Activated naive CD8-positive, alpha-beta T cell (primary cell): Measurements from ENCODE around the gene SHTN1.

Source experiments
- H3K27ac Mint-ChIP-seq: one replicate; pipeline ENCODE4 v1.8.0; 2021; ENCODE audit warnings: mixed read lengths
- H3K27me3 Mint-ChIP-seq: one replicate; pipeline ENCODE4 v1.8.0; 2021; ENCODE audit warnings: mixed read lengths
- H3K36me3 Mint-ChIP-seq: one replicate; pipeline ENCODE4 v1.8.0; 2021; ENCODE audit warnings: mixed read lengths
- H3K4me1 Mint-ChIP-seq: one replicate; pipeline ENCODE4 v1.8.0; 2021; ENCODE audit warnings: low read depth, mixed read lengths
- H3K4me3 Mint-ChIP-seq: one replicate; pipeline ENCODE4 v1.8.0; 2021; ENCODE audit warnings: mild to moderate bottlenecking, mixed read lengths
- H3K9me3 Mint-ChIP-seq: one replicate; pipeline ENCODE4 v1.8.0; 2021; ENCODE audit warnings: low read depth, mixed read lengths

The SHTN1 gene

DNA sequence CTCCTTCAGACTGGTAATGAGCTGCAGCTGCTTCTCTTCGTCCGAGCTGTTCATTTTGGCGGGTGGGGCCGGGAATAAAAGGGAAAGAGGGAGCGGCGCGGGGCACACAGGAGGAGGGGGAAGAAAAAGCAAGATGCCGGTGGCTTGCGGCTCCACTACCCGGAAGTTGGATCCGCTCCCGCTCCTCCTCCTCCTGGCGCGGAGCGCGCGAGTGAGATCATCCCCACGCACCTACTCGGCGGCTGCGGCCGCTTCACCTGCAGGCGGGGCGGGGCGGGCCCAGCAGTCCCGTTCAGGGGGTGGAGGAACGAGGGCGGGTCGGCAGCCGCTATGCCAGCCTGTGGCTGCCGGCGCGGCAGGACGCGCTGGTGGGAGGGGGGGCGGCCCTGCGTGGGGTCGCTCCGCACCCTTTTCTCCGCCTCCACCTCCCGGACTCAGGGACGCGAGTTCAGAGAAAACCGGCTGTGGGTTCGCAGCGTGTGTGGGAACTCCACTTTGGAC lies at the start of gene SHTN1:
Gene SHTN1, minus strand, starts transcription at position 162 of the 501 bp plus-strand sequence. Its CDS starts 108 bp downstream, at position 54.
- Mint-ChIP-seq H3K4me3 (peak within 1 kb of the TSS; percentile 70), H3K27me3 (peaks cover 29% of the 10 kb centered on the region), H3K9me3 (no peaks in the 10 kb centered on the region), H3K27ac (no peak within 1 kb of the TSS), H3K36me3 (no peaks in the 10 kb centered on the region), H3K4me1 (peaks cover 6% of the 10 kb centered on the region)

GRCh38 chr10:117053482-117053881 lies 48.5 kb upstream of the SHTN1 start:
- Mint-ChIP-seq H3K4me3 (no peak overlapping the region), H3K36me3 (no peaks in the 10 kb centered on the region), H3K27ac (no peak overlapping the region), H3K27me3 (peaks cover 4% of the 10 kb centered on the region), H3K9me3 (peaks cover 20% of the 10 kb centered on the region), H3K4me1 (no peaks in the 10 kb centered on the region)

DNA sequence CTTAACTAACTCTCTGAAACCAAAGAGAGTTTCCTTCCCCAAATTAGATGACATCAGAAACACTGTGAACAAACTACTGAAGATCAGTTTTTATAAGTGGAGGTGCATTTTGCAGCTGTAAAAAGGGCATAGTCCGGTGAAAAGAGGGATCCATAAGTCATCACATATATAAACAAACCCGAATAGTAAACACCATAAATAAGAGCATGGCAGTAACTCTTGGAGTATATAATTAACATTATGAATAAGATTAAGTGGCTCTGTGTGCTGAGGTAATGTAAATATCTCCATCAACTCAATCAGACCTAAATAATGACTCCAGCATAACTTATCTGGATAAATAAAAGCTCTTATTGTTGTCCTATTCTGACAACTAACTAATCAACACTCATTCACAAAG lies 43.0 kb upstream of the SHTN1 start:
- Mint-ChIP-seq H3K27ac (no peak overlapping the region), H3K4me3 (no peak overlapping the region), H3K27me3 (peaks cover 6% of the 10 kb centered on the region), H3K36me3 (peaks cover 5% of the 10 kb centered on the region), H3K9me3 (peaks cover 24% of the 10 kb centered on the region), H3K4me1 (no peaks in the 10 kb centered on the region)

- Mint-ChIP-seq H3K9me3 (no peaks in the 10 kb centered on the region), H3K4me3 (no peak overlapping the region), H3K4me1 (no peaks in the 10 kb centered on the region), H3K27me3 (peaks cover 2% of the 10 kb centered on the region), H3K36me3 (no peaks in the 10 kb centered on the region), H3K27ac (no peak overlapping the region)
Measured at GRCh38 chr10:117016266-117016665, 11.3 kb upstream of the SHTN1 start.

DNA sequence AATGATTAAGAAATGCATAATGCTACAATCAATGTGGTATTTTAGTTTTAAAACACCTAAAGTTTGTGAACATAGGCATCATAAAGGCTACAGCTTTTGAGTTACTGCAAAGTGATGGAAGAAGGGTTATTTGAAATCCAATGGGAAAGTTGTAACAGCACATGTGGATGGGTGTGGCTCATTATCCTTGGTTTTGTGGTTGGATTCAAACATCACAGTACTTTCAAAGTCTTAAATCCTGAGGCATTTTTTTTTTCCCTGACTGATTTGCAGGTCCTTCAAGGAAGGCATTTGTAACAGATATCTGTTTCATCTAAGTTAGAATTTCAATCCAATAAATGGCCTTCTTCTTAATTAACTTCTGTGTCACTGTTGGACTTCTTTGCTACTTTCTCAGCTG lies 9.8 kb upstream of the SHTN1 start:
- Mint-ChIP-seq H3K36me3 (no peaks in the 10 kb centered on the region), H3K4me3 (no peak overlapping the region), H3K9me3 (no peaks in the 10 kb centered on the region), H3K4me1 (no peaks in the 10 kb centered on the region), H3K27ac (no peak overlapping the region), H3K27me3 (peaks cover 5% of the 10 kb centered on the region)

- no peak overlapping the region for H3K4me3 Mint-ChIP-seq
- H3K36me3 Mint-ChIP-seq = no peaks in the 10 kb centered on the region
- H3K27ac Mint-ChIP-seq = no peak overlapping the region
- H3K4me1 Mint-ChIP-seq = peaks cover 6% of the 10 kb centered on the region
- peaks cover 30% of the 10 kb centered on the region for H3K27me3 Mint-ChIP-seq
- H3K9me3 Mint-ChIP-seq = no peaks in the 10 kb centered on the region
Measured at GRCh38 chr10:117007080-117007479, 2.1 kb upstream of the SHTN1 start.

- H3K27me3 Mint-ChIP-seq = peaks cover 29% of the 10 kb centered on the region
Measured at GRCh38 chr10:117005527-117006055, 604 bp upstream of the SHTN1 start.

DNA sequence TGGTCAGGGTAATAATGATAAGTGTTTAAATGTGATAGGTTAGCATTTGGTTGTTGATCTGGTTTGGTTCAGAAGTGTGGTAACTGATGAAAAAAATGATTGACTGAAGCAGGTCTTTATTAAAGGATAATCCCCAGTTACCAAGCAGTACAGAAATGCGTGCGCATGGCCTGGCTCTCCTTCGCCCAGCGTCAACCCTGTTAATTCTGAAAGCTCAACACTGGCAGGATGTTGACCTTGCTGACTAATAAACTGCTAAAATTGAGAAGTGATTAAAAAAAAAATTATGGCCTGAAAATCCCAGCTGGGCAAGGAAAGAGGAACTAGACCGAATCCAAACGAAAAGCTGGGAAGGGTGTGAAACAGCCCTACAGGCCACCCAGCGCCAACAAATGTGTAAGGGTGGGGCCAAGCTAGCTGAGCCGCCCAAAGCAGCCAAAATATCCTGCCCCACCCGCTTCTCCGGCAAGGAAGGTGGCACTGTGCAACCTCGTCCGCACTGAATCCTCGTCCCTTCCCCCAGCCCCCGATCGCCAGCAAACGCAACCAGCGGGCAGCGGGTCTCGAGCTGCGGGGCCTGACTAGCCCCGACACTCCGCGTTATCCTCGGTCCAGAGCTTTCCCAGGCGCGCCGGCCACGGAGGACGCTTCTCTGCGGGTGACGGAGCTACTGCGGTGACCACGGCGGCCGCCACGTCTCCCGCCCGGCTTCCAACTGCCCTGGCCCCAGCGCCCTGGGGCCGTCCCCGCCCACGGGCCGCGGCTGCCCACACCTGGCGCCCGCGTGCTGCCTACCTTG lies 561 bp downstream of the SHTN1 start:
- Mint-ChIP-seq H3K27ac (no peak overlapping the region), H3K9me3 (no peaks in the 10 kb centered on the region), H3K4me3 (peak overlapping the region; percentile 70), H3K4me1 (peaks cover 6% of the 10 kb centered on the region), H3K27me3 (peaks cover 29% of the 10 kb centered on the region), H3K36me3 (no peaks in the 10 kb centered on the region)

More at GRCh38 chr10:117005527-117006055, 604 bp upstream of the SHTN1 start:
- Mint-ChIP-seq H3K27ac (no peak overlapping the region), H3K9me3 (no peaks in the 10 kb centered on the region), H3K4me1 (peaks cover 6% of the 10 kb centered on the region), H3K36me3 (no peaks in the 10 kb centered on the region), H3K4me3 (peak overlapping the region; percentile 61)

- Mint-ChIP-seq H3K27ac (no peak overlapping the region), H3K27me3 (peaks cover 26% of the 10 kb centered on the region), H3K9me3 (no peaks in the 10 kb centered on the region), H3K36me3 (no peaks in the 10 kb centered on the region), H3K4me1 (peaks cover 6% of the 10 kb centered on the region), H3K4me3 (peak overlapping the region; percentile 31)
Measured at GRCh38 chr10:117003336-117003735, 1.7 kb downstream of the SHTN1 start.

DNA sequence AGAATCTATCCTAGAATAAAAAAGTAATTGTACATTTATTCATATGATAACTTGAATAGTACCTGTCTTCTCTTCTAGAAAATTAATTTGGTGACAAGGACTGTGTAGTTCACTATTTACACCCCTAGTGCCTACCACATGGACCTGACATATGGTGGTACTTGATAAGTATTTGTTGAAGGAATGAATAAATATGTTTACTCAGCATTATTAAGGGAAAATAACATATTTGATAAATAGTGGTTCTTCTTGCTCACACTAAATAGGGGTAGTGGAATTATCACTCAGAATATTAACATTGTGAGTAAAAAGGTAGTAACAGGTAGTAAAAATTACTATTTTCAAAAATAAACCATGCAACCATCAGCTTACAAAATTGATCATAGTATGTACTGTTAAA lies 2.8 kb downstream of the SHTN1 start:
- no peak overlapping the region for H3K4me3 Mint-ChIP-seq
- no peak overlapping the region for H3K27ac Mint-ChIP-seq
- peaks cover 30% of the 10 kb centered on the region for H3K27me3 Mint-ChIP-seq
- H3K36me3 Mint-ChIP-seq = no peaks in the 10 kb centered on the region
- no peaks in the 10 kb centered on the region for H3K9me3 Mint-ChIP-seq
- H3K4me1 Mint-ChIP-seq = peaks cover 6% of the 10 kb centered on the region

DNA sequence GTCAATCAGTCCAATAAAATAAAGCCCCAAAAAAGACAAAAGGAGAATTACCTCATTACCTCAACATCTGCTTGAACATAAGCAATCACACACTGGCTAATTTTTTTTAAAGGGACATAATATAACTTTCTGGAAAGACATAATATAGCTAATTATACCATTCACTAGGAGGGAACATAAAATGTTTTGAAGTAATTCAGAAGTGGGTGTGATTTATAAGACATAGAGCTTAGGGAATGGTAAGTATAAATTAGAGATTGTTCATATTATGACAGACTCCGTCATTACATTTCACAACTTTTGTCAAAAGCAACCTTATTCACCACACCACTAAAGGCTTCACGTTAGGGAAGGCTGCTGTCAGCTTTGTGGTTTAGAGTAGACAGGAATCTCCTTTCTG lies 3.8 kb downstream of the SHTN1 start:
- Mint-ChIP-seq H3K27me3 (peaks cover 31% of the 10 kb centered on the region), H3K4me1 (peaks cover 6% of the 10 kb centered on the region), H3K4me3 (no peak overlapping the region), H3K27ac (no peak overlapping the region), H3K9me3 (no peaks in the 10 kb centered on the region), H3K36me3 (no peaks in the 10 kb centered on the region)

GRCh38 chr10:117000580-117000979 lies 4.4 kb downstream of the SHTN1 start:
- Mint-ChIP-seq H3K27ac (no peak overlapping the region), H3K9me3 (no peaks in the 10 kb centered on the region), H3K36me3 (no peaks in the 10 kb centered on the region), H3K4me1 (peaks cover 4% of the 10 kb centered on the region), H3K27me3 (peaks cover 27% of the 10 kb centered on the region), H3K4me3 (no peak overlapping the region)

DNA sequence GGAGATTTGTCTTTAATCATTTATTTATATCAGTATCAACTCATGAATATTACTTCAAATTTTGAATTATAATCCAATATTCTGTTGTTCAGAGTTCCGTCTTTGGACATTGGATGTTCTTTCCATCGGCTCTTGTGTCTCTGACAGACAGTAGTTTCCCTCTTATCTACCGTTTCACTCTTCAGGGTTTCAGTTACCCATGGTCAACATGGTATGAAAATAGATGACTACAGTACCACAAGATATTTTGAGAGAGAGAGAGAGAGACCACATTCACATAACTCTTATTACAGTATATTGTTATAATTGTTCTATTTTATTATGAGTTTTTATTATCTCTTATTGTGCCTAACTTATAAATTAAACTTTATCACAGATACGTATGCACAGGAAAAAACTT lies 6.8 kb downstream of the SHTN1 start:
- H3K36me3 Mint-ChIP-seq = no peaks in the 10 kb centered on the region
- no peaks in the 10 kb centered on the region for H3K9me3 Mint-ChIP-seq
- peaks cover 20% of the 10 kb centered on the region for H3K27me3 Mint-ChIP-seq
- H3K4me3 Mint-ChIP-seq = no peak overlapping the region
- no peaks in the 10 kb centered on the region for H3K4me1 Mint-ChIP-seq
- no peak overlapping the region for H3K27ac Mint-ChIP-seq

- H3K4me3 Mint-ChIP-seq = no peak overlapping the region
Measured at GRCh38 chr10:116997015-116997414, 8.0 kb downstream of the SHTN1 start.

GRCh38 chr10:116995648-116996047 lies 9.3 kb downstream of the SHTN1 start:
- Mint-ChIP-seq H3K9me3 (no peaks in the 10 kb centered on the region), H3K27ac (no peak overlapping the region), H3K4me3 (no peak overlapping the region), H3K36me3 (no peaks in the 10 kb centered on the region), H3K4me1 (no peaks in the 10 kb centered on the region), H3K27me3 (peaks cover 14% of the 10 kb centered on the region)

More at GRCh38 chr10:116997015-116997414, 8.0 kb downstream of the SHTN1 start:
- Mint-ChIP-seq H3K9me3 (no peaks in the 10 kb centered on the region), H3K27ac (no peak overlapping the region), H3K4me1 (no peaks in the 10 kb centered on the region), H3K36me3 (no peaks in the 10 kb centered on the region), H3K27me3 (peaks cover 14% of the 10 kb centered on the region)
